K562 (cell line): ENCODE data around the gene NEU1. TPM values are rescaled to one million over a fixed set of nuclear protein-coding genes. Genes with fewer than 3 reads are reported as not detected.
A peak's percentile ranks its signal among the peaks of the same experiment; 100 is the strongest.

Source experiments
- CBFA2T2 ChIP-seq: fragments of 450-650 bp; conservative IDR thresholded peaks from 2 replicates; pipeline ENCODE4 v1.6.1; 2017; ENCODE audit warnings: mild to moderate bottlenecking
- CHCHD3 ChIP-seq: fragments of 250-450 bp; sonication (Bioruptor Pico); IDR thresholded peaks from 2 replicates; pipeline ENCODE4 v2.1.2; 2022; ENCODE audit warnings: mild to moderate bottlenecking
- COPS2 ChIP-seq: fragments of 450-650 bp; conservative IDR thresholded peaks from 2 replicates; pipeline ENCODE4 v1.6.1; 2016; ENCODE audit warnings: mild to moderate bottlenecking, moderate library complexity
- ETV6 ChIP-seq, 3 experiments: fragments of 150-350 bp in 1 of 3; sonication (generic) in 1 of 3; formaldehyde crosslinking in 1 of 3; IDR thresholded peaks; 2 replicates each; pipeline versions ENCODE4 v1.6.1 to v1.8.0; 2014 to 2022; ENCODE audit warnings: borderline replicate concordance in 2 of 3, low read depth in 2 of 3, antibody characterized with exemption in 1 of 3, low read length in 1 of 3, mild to moderate bottlenecking in 1 of 3, missing genetic modification reagents in 1 of 3
- GABPA ChIP-seq: fragments of 200-800 bp; sonication (Bioruptor generic); conservative IDR thresholded peaks from 2 replicates; pipeline ENCODE4 v1.6.1; 2016; ENCODE audit warnings: low read depth, missing genetic modification characterization, missing compliant biosample characterization
- GTF2A2 ChIP-seq: IDR thresholded peaks from 2 replicates; pipeline ENCODE4 v1.6.1; 2016; ENCODE audit warnings: mild to moderate bottlenecking, missing genetic modification characterization, missing compliant biosample characterization
- GTF2F1 ChIP-seq: IDR thresholded peaks from 2 replicates; pipeline ENCODE4 v1.6.1; 2011; ENCODE audit warnings: low read depth, low read length, improper control_type of control experiment
- HDAC1 ChIP-seq, 2 experiments: fragments of 450-650 bp; IDR thresholded peaks; 2 replicates each; pipeline ENCODE4 v1.6.1; 2016 to 2017; ENCODE audit warnings: inconsistent platforms in 1 of 2, mild to moderate bottlenecking in 1 of 2, moderate library complexity in 1 of 2
- IRF2 ChIP-seq: sonication (generic); formaldehyde crosslinking; IDR thresholded peaks from 2 replicates; pipeline ENCODE4 v1.8.1; 2022; ENCODE audit warnings: mild to moderate bottlenecking, missing genetic modification reagents
- KLF6 ChIP-seq: fragments of 250-450 bp; sonication (Bioruptor Pico); IDR thresholded peaks from 2 replicates; pipeline ENCODE4 v1.4.0; 2020; ENCODE audit warnings: mild to moderate bottlenecking, moderate library complexity, borderline replicate concordance
- MLX ChIP-seq, 2 experiments: fragments of 450-650 bp in 1 of 2; sonication (generic) in 1 of 2; formaldehyde crosslinking; conservative IDR thresholded peaks; 2 replicates each; pipeline versions ENCODE4 v1.4.0 to v1.8.1; 2020 to 2022; ENCODE audit warnings: mild to moderate bottlenecking in 1 of 2, missing genetic modification reagents in 1 of 2
- NEUROD1 ChIP-seq: fragments of 150-350 bp; IDR thresholded peaks from 2 replicates; pipeline ENCODE4 v1.6.1; 2014; ENCODE audit warnings: borderline replicate concordance, low read length, low read depth; ENCODE audit not compliant: partially characterized antibody
- NR3C1 ChIP-seq: sonication (generic); formaldehyde crosslinking; IDR thresholded peaks from 2 replicates; pipeline ENCODE4 v1.8.1; 2022; ENCODE audit warnings: missing genetic modification reagents
- PHB ChIP-seq: fragments of 250-450 bp; sonication (Bioruptor Pico); IDR thresholded peaks from 2 replicates; pipeline ENCODE4 v1.5.0; 2021
- POLR3A ChIP-seq: IDR thresholded peaks from 2 replicates; pipeline ENCODE4 v1.6.1; 2011; ENCODE audit warnings: borderline replicate concordance, mild to moderate bottlenecking, moderate library complexity; ENCODE audit not compliant: insufficient read length, insufficient read depth; ENCODE audit errors: extremely low read depth
- PYGO2 ChIP-seq: fragments of 450-650 bp; IDR thresholded peaks from 2 replicates; pipeline ENCODE4 v1.6.1; 2016; ENCODE audit warnings: mild to moderate bottlenecking, missing genetic modification characterization, moderate library complexity, missing compliant biosample characterization
- RBM14 ChIP-seq: fragments of 200-400 bp; formaldehyde crosslinking; IDR thresholded peaks from 2 replicates; pipeline ENCODE4 v1.6.1; 2018; ENCODE audit warnings: low read depth, mild to moderate bottlenecking, low read length, moderate library complexity, borderline replicate concordance; ENCODE audit not compliant: insufficient read depth
- RFX5 ChIP-seq: IDR thresholded peaks from 2 replicates; pipeline ENCODE4 v1.6.1; 2011; ENCODE audit warnings: low read depth, mild to moderate bottlenecking, improper control_type of control experiment, low read length
- SRSF1 ChIP-seq: fragments of 200-400 bp; formaldehyde crosslinking; IDR thresholded peaks from 2 replicates; pipeline ENCODE4 v1.6.1; 2017; ENCODE audit warnings: mild to moderate bottlenecking, low read depth, low read length, moderate library complexity
- ZBTB43 ChIP-seq: sonication (generic); formaldehyde crosslinking; IDR thresholded peaks from 2 replicates; pipeline ENCODE4 v1.8.0; 2023; ENCODE audit warnings: mild to moderate bottlenecking, missing genetic modification reagents
- ZNF165 ChIP-seq: fragments of 250-450 bp; sonication (Bioruptor Pico); IDR thresholded peaks from 2 replicates; pipeline ENCODE4 v1.4.0; 2020; ENCODE audit warnings: borderline replicate concordance
- ZNF280A ChIP-seq: fragments of 450-650 bp; IDR thresholded peaks from 2 replicates; pipeline ENCODE4 v1.6.1; 2018; ENCODE audit warnings: mild to moderate bottlenecking, low read depth; ENCODE audit not compliant: partially characterized antibody
- ZNF655 ChIP-seq: fragments of 250-450 bp; sonication (Bioruptor Pico); IDR thresholded peaks from 2 replicates; pipeline ENCODE4 v1.5.0; 2021
- polyA plus RNA-seq, 8 experiments: library from polyadenylated mRNA; depleted of rRNA in 4 of 8; stranded (reverse) in 5 of 8; unstranded in 3 of 8; fragments of >200 nt; fragmentation: Nextera tagmentation in 2 of 8; fragmentation: Illumina TruSeq in 1 of 8; extraction: Ambion mirVana in 2 of 8; extraction: Trizol in 1 of 8; gene quantifications; 2 replicates each; pipeline versions ENCODE4 v1.2.1 to v1.2.3, GENCODE V29; 2011 to 2014; ENCODE audit warnings: inconsistent platforms in 1 of 8, missing spikeins in 1 of 8
- total RNA-seq, 7 experiments: library from RNA; depleted of rRNA in 6 of 7; stranded (reverse); fragments of >200 nt in 6 of 7; fragmentation: Illumina TruSeq in 2 of 7; extraction: Trizol in 2 of 7; gene quantifications; 2 replicates each; pipeline versions ENCODE4 v1.2.1 to v1.2.3, GENCODE V29; 2011 to 2021; ENCODE audit warnings: low replicate concordance in 1 of 7

The NEU1 gene
- total and polyA plus RNA-seq, 9 of the 15 experiments (the other 6 are each of a cell fraction or from before 2014, with no cell fraction given) = 14.8 to 67.8 (median 51.0) TPM

- TF ChIP-seq GABPA (tag) (no peak), ZNF165 (CRISPR knock-in tag) (no peak), KLF6 (CRISPR knock-in tag) (0 out of 2 replicates have a peak, but pooled peaks have one; percentile 26), GTF2A2 (tag) (no peak), CHCHD3 (CRISPR knock-in tag) (no peak; the same call in 1 of the 2 replicates), PHB (CRISPR knock-in tag) (no peak; the same call in 1 of the 2 replicates), NR3C1 (CRISPR knock-in tag) (no peak), SRSF1 (no peak), GTF2F1 (no peak), IRF2 (CRISPR knock-in tag) (no peak), POLR3A (no peak), NEUROD1 (no peak), MLX (CRISPR knock-in tag; conservative IDR thresholded peaks at IDR 0.05) (0 out of 4 replicates have a peak, but pooled peaks of 1 of the 2 experiments have one; percentile 31), ZBTB43 (CRISPR knock-in tag) (no peak; the same call in 1 of the 2 replicates), HDAC1 (IDR thresholded peaks at IDR 0.05) (peak in 1 of 2 experiments; percentile 66; a peak in 2 of 4 replicates), ZNF655 (CRISPR knock-in tag) (no peak), PYGO2 (no peak), COPS2 (no peak), RBM14 (no peak), ETV6 (IDR thresholded peaks at IDR 0.05; ENCODE audit: borderline replicate concordance in 1 of 2, low read depth in 2 of 2, low read length in 1 of 2) (no peak), ETV6 (CRISPR knock-in tag; IDR thresholded peaks at IDR 0.05; ENCODE audit: borderline replicate concordance) (no peak), ZNF280A (no peak), CBFA2T2 (no peak), RFX5 (no peak)
Observed at GRCh38 chr6:31821301-31822035, 41.2 kb downstream of the NEU1 start (continued).
